NCI-H1436 treated with DMSO at 0.1 percent for 48 hours (cell line): Measurements from ENCODE around the gene ULBP2.
"Not testable (repeated sequence)": the region's sequence is repeated elsewhere in the genome, so short reads cannot be mapped to it uniquely, and the experiment has no call there.

Experiments used
- DNase-seq: peaks from one replicate; lab custom pipeline; 2025; lab: John Stamatoyannopoulos, UW

ULBP2 gene

DNA sequence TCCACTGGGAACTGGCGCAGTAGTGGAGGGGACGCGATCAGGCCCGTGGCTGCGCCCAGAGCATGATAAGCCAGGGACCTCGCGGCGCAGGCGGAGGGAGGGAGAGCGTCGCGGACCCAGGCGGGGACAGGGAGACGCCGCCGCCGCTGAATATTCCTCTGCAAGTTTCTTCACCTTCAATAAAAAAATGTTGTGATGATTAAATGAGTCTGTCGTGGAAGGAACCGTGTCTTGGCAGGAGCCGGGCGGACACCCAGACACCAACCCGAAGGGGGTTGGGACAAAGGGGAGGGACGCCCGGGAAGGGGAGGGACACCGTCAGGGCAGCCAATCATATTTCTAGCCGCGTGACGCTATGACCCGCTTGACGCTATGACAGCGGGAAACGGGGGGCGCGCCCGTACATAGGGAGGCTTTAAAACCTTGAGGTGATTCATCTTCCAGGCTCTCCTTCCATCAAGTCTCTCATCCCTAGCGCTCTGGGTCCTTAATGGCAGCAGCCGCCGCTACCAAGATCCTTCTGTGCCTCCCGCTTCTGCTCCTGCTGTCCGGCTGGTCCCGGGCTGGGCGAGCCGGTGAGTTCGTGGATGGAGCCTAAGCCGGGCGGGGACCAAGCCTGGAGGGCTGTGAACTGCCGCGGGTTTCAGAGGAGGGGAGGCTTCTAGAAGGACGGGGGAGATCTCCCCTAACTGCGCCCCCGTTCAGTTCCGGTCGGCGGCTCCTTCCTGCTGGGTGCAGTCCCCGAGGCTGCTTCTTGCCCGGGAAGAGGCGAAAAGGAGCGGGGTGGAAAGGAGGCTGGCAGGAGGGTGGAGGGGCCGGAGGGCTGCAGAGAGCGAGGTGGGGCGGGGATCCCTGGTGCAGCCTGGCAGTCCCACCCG lies at the start of gene ULBP2:
Gene ULBP2, plus strand, starts transcription at position 432 of the 878 bp plus-strand sequence. Its CDS starts 59 bp downstream, at position 491.
- peak; percentile 63 for DNase-seq

- no peak for DNase-seq
Observed at GRCh38 chr6:149895048-149895590, 46.7 kb upstream of the ULBP2 start.

DNA sequence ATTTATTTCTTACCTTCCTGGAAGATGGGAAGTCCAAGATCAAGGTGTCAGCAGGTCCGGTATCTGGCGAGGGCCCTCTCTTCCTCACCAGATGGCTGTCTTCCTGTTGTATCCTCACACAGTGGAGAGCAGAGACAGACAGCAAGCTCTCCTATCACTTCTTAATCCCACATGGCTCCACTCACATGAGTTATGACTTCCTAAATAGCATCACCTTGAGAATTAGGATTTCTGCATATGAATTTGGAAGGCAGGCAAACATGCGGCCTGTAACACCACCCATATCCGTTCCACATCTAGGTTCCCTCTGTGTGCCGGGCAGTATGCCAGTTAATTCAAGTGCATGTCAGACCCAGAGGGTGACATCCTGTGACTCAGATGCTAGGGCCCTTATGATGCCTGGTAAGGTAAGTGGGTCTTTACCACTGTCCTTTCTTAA lies 46.0 kb upstream of the ULBP2 start:
- DNase-seq, result no peak

GRCh38 chr6:149896491-149896890 lies 45.3 kb upstream of the ULBP2 start:
- no peak for DNase-seq

- no peak for DNase-seq
Observed at GRCh38 chr6:149897015-149897697, 44.7 kb upstream of the ULBP2 start.

GRCh38 chr6:149897855-149898744 lies 43.7 kb upstream of the ULBP2 start, which contains the start of gene RAET1E:
Gene RAET1E, minus strand, starts transcription at chr6:149898113. Its CDS starts 7,212 bp downstream, at chr6:149890901.
- DNase-seq, result no peak

GRCh38 chr6:149898966-149899365 lies 42.8 kb upstream of the ULBP2 start:
- DNase-seq, result no peak

DNA sequence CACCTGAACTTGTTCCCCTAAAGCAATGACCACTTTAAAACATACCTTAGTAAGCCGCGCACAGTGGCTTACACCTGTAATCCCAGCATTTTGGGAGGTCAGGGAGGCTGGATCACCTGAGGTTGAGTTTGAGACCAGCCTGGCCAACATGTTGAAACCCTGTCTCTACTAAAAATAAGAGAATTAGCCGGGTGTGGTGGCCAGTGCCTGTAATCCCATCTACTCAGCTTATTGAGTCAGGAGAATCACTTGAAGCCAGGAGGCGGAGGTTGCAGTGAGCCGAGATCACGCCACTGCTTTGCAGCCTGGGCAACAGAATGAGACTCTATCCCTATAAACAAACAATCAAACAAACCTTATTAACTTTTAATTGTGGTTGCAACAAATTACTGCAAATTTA lies 42.3 kb upstream of the ULBP2 start:
- DNase-seq, result no peak

DNA sequence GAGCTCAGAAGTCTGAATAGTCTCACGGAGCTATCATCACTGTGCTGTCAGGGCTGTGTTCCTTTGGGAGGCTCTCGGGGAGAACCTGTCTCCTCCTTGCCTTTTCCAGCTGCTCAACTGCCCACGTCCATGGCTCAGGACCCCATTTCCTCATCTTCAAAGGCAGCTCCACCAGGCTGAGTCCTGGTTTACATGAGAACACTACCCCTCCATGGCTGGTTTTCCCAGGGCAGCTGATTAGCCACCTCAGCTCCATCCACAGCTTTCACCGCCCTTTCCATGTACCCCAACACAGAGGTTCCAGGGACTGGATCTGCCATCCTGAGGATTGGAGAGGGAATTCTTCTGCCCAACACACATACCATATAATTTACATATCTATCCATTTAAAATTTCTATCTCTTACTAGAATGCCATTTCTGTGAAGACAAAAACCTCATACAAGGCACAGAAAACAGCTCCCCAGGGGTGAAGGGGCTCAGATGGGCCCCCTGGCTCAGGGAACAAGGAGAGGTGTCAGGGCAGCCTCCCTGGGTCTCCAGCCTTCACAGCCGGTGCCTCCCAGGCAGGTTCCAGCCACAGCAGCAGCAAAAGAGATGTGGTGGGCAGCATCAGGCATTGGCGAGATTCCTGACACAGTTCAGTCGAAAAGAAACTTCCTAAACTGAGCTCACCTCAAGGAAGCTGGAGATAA lies 41.7 kb upstream of the ULBP2 start:
- no peak for DNase-seq

GRCh38 chr6:149900620-149901443 lies 41.0 kb upstream of the ULBP2 start:
- DNase-seq, result no peak

- DNase-seq, result no peak
Observed at GRCh38 chr6:149901444-149902140, 40.2 kb upstream of the ULBP2 start.

DNA sequence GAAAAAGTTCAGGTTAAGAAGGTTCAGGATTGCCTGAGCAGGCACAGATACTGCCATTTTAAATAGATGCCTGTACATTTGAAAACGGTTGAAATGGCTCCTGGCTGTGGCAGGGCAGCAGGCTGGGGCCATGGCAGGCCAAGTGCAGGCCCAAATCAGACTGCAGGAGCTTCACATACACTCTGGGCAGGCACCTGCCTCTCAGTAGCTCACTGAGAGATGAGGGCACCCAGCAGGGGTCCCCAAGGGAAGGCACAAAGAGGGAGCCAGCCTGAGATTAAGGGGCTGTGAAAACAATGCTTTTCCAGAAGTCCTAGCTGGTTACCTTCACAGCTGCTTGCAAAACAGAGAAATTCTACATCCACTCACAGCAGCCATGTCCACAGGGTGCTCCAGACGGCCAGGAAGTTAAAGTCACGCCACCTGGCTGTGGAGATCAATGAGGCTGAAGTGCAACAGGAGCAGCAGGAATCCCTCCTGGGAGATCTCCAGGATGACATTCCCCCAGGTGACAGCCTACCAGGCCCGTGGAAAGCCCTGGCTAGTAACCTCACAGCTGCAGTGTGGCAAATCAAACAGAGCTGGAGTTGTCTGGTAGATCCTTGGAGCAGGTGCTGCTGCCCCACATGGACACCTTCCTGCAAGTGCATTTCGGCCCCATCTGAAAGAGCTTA lies 37.7 kb upstream of the ULBP2 start:
- no peak for DNase-seq

- DNase-seq, result no peak
Observed at GRCh38 chr6:149904661-149905370, 37.0 kb upstream of the ULBP2 start.

DNA sequence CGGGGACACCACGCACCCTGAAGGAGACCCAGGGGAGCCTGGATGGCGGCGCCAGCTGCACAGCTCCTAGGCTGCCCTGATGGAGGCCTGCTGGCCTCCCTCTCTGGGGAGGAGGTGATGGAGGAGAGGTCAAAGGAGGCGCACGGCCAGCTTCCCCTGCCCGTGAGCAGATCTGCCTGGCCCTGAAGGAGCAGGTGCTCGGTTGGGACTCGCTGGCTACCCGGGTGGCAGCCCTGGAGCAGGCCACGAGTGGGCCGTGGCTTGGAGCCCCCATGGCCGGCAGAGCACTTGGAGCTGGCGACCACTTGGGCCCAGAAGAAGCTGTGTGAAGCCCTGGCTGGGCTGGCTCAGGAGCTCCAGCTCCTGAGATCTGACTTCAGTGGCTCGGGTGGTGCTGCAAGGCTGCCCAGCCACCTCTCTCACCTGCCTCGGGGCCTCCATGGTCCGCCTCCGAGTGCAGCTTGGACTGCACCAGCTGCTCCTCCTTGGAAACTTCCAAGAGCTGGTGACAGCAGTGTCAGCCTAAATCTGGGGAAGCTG lies 36.4 kb upstream of the ULBP2 start:
- DNase-seq, result no peak

- no peak for DNase-seq
Observed at GRCh38 chr6:149905911-149906371, 35.9 kb upstream of the ULBP2 start.

- no peak for DNase-seq
Observed at GRCh38 chr6:149906405-149906804, 35.4 kb upstream of the ULBP2 start.

- no peak for DNase-seq
Observed at GRCh38 chr6:149907317-149907716, 34.5 kb upstream of the ULBP2 start.

DNA sequence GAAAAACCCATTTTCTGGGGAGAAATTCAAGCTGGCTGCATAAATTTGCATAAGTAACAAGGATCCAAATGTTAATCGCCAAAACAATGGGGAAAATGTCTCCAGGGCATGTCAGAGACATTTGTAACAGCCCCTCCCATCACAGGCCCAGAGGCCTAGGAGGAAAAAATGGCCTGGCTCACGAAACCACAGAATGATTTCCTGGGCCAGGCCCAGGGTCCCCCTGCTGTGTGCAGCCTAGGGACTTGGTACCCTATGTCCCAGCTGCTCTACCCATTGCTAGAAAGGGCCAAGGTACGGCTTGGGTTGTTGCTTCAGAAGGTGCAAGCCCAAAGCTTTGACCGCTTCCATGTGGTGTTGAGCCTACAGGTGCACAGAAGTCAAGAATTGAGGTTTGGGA lies 33.3 kb upstream of the ULBP2 start:
- not testable (repeated sequence) for DNase-seq
